ENCODE results near the gene PRSS12.

PRSS12 gene

DNA sequence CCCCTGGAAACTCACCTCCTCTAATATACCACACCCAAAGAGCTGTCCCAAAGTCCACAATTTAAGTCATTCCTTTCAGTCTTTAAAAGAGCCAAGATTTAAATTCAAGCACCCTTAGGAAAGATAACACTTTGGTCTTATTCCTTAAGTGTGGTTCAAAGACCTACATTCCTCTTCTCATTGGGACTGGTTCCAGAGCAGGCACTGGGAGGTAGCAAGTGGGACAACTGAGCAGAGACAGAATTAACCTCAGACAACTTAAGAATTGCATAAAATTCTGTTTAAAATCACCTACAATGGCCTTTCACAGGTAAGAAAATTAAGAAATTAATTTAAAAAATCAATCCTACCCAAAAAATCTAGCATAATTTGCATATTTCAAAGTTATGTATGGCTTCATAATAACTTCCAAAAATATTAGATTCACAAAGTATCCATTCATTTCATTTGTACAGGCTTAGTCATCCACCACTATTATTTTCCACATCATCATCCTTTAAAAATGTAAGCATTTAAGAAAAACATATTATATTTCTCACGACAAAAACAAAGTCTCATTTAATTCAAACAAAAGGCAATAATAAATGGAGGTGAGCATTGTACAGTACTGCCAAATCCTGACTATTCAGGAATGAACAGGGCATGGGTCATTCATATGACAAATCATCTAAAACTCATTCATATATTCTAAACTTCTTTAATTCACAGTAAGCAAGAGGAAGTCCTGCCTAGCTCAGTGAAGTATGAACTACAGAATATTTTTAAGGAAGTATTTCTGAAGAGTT, 13.6 kb downstream of the PRSS12 start:
- TF ChIP-seq, protein P1, sequence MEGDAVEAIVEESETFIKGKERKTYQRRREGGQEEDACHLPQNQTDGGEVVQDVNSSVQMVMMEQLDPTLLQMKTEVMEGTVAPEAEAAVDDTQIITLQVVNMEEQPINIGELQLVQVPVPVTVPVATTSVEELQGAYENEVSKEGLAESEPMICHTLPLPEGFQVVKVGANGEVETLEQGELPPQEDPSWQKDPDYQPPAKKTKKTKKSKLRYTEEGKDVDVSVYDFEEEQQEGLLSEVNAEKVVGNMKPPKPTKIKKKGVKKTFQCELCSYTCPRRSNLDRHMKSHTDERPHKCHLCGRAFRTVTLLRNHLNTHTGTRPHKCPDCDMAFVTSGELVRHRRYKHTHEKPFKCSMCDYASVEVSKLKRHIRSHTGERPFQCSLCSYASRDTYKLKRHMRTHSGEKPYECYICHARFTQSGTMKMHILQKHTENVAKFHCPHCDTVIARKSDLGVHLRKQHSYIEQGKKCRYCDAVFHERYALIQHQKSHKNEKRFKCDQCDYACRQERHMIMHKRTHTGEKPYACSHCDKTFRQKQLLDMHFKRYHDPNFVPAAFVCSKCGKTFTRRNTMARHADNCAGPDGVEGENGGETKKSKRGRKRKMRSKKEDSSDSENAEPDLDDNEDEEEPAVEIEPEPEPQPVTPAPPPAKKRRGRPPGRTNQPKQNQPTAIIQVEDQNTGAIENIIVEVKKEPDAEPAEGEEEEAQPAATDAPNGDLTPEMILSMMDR (IDR thresholded peaks at IDR 0.05; ENCODE audit: low read depth, low read length, missing control alignments): no peak
- in situ Hi-C loops (cut with HindIII; ENCODE audit: low sequenced_read_pairs): no loop called here
- no peak overlapping the region for H3K4me3 ChIP-seq (ENCODE audit: low read depth, low read length)
- DNase-seq (ENCODE audit: low read depth): peak; percentile 66

DNA sequence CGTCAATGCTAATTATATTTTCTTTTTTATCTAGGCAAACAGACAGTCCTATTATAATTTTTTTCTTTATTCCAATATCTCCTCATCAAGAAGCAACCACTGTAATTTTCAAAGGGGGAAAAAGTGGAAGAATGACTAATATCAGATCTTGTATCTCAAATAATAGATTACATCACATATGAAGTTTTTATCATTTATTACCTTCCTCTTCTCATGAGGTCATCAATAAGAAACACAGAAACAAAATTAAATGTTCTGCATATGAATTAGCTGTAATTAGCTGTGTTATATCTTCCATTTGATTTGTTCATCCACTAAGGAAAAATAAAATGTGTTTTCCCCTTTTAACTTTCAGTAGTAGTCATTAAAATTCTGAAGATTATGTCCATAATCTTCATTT, 14.3 kb downstream of the PRSS12 start:
- no peak for DNase-seq (ENCODE audit: low read depth)
- in situ Hi-C loops (cut with HindIII; ENCODE audit: low sequenced_read_pairs): no loop called here
- TF ChIP-seq, protein P1 (IDR thresholded peaks at IDR 0.05; ENCODE audit: low read depth, low read length, missing control alignments): no peak
- no peak overlapping the region for H3K4me3 ChIP-seq (ENCODE audit: low read depth, low read length)

DNA sequence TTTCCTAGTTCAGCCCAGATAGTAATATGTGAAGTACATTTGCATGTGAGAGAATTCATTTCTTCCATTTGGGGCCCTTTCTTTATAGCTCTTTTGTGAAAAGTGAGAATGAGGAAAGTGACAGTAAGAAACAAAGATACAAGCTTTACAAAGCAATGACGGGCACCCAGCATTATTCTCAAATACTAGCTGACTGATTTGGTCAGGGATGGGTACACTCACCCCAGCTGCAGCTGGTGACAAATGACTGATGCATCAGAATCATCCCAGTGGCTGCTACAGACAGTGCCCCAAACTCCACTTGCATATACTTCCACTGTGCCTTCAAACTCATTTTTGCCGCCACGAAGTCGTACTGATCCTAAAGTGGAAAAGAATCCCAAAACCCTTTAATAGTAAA, 14.8 kb downstream of the PRSS12 start:
- DNase-seq (ENCODE audit: low read depth): no peak
- in situ Hi-C loops (cut with HindIII; ENCODE audit: low sequenced_read_pairs): no loop called here
- no peak overlapping the region for H3K4me3 ChIP-seq (ENCODE audit: low read depth, low read length)
- TF ChIP-seq, protein P1 (IDR thresholded peaks at IDR 0.05; ENCODE audit: low read depth, low read length, missing control alignments): no peak

DNA sequence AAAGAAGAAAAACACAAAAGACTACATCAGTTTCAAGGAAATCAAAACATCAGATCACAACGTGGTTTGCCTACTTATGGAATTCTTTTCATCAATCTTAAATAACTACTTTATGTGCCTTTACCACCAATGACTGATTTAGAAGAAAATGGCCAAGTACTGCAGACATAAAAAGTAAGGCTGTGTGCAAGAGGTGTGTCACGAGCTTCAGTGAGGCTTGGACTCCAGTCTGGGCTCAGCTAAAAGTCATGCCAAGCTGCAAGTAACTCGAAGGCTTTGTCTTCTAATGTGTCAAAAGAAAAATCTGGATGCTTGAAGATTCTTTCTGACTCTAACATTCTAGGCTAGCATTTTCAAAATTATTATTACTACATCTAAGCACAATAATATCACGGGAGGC, 17.0 kb downstream of the PRSS12 start:
- in situ Hi-C loops (cut with HindIII; ENCODE audit: low sequenced_read_pairs): no loop called here
- TF ChIP-seq, protein P1 (IDR thresholded peaks at IDR 0.05; ENCODE audit: low read depth, low read length, missing control alignments): no peak
- no peak for DNase-seq (ENCODE audit: low read depth)
- no peak overlapping the region for H3K4me3 ChIP-seq (ENCODE audit: low read depth, low read length)

DNA sequence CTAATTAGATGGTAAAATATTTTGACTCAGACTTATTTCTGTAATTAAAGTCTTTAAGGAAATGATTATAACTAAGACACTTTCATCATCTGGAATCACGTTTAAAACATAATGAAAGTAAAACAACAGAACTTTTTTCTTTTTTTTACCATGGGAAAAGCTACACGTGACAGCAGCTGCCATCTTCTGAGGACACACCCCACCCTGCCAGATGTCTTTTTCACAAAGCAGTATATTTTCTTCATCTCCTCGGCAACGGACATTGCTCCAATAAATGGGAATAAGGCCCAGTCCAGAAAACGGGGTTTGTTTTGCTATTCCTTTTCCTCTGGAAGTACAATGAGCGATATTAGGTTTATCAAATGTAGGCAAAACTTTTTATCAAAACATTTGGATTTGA, 17.5 kb downstream of the PRSS12 start:
- no peak for DNase-seq (ENCODE audit: low read depth)
- no peak overlapping the region for H3K4me3 ChIP-seq (ENCODE audit: low read depth, low read length)
- TF ChIP-seq, protein P1 (IDR thresholded peaks at IDR 0.05; ENCODE audit: low read depth, low read length, missing control alignments): no peak
- in situ Hi-C loops (cut with HindIII; ENCODE audit: low sequenced_read_pairs): no loop called here

DNA sequence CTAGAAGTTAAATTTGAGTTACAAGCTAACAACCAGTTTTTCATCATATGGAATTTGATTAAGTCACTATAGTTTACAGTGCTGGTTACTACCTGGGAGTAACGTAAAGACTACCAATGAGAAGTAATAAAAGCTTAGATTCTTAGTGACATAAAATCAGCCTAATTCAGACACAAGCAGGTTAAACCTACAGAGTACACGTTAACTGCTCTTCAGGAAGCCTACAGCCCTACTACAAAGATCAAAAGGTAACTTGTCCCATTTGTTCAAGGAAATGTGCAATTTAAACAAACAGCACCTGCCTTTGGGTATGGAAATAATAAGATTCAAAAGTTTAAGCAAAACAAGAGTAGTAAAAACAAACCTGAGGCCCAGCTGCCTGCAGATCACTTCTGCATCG, 21.5 kb downstream of the PRSS12 start:
- H3K4me3 ChIP-seq (ENCODE audit: low read depth, low read length): no peak overlapping the region
- in situ Hi-C loops (cut with HindIII; ENCODE audit: low sequenced_read_pairs): no loop called here
- no peak for DNase-seq (ENCODE audit: low read depth)
- TF ChIP-seq, protein P1 (IDR thresholded peaks at IDR 0.05; ENCODE audit: low read depth, low read length, missing control alignments): no peak

Measured in astrocyte of the cerebellum (primary cell).